KMS-11 (cell line): ENCODE data around the gene SCN5A.

Source experiments
- H2AFZ ChIP-seq: fragments of 200-600 bp; sonication (generic); 2 replicates; pipeline ENCODE4 v1.6.1; 2016; ENCODE audit warnings: antibody characterized with exemption, mixed run types, low read depth
- H3K27ac ChIP-seq: fragments of 200-600 bp; sonication (generic); 2 replicates; pipeline ENCODE4 v1.6.1; 2016; ENCODE audit warnings: mild to moderate bottlenecking, mixed run types
- H3K27me3 ChIP-seq: fragments of 200-600 bp; sonication (generic); 2 replicates; pipeline ENCODE4 v1.6.1; 2017; ENCODE audit warnings: mild to moderate bottlenecking, low read depth, mixed run types, moderate library complexity; ENCODE audit not compliant: insufficient read depth
- H3K36me3 ChIP-seq: fragments of 200-600 bp; sonication (generic); 2 replicates; pipeline ENCODE4 v1.6.1; 2017; ENCODE audit warnings: mild to moderate bottlenecking, mixed run types; ENCODE audit not compliant: insufficient read depth
- H3K4me1 ChIP-seq: fragments of 200-600 bp; sonication (generic); 2 replicates; pipeline ENCODE4 v1.6.1; 2016; ENCODE audit warnings: mild to moderate bottlenecking, low read depth, mixed run types; ENCODE audit not compliant: poor library complexity, severe bottlenecking
- H3K4me2 ChIP-seq: fragments of 200-600 bp; sonication (generic); 2 replicates; pipeline ENCODE4 v1.7.0; 2016; ENCODE audit warnings: mild to moderate bottlenecking, mixed run types
- H3K4me3 ChIP-seq: fragments of 200-600 bp; sonication (generic); IDR thresholded peaks from 2 replicates; pipeline ENCODE4 v1.6.1; 2017; ENCODE audit warnings: low read depth, low read length, mixed read lengths; ENCODE audit not compliant: insufficient read depth
- H3K79me2 ChIP-seq: fragments of 200-600 bp; sonication (generic); 2 replicates; pipeline ENCODE4 v1.6.1; 2016; ENCODE audit warnings: low read depth, mixed run types; ENCODE audit not compliant: insufficient read depth
- H3K9ac ChIP-seq: fragments of 200-600 bp; sonication (generic); 2 replicates; pipeline ENCODE4 v1.6.1; 2016; ENCODE audit warnings: mild to moderate bottlenecking, mixed run types
- H4K20me1 ChIP-seq: fragments of 200-600 bp; sonication (generic); 2 replicates; pipeline ENCODE4 v1.6.1; 2016; ENCODE audit warnings: mild to moderate bottlenecking, mixed run types; ENCODE audit not compliant: insufficient read depth
- CTCF ChIP-seq: fragments of 200-600 bp; sonication (generic); conservative IDR thresholded peaks from 2 replicates; pipeline ENCODE4 v1.6.1; 2017; ENCODE audit warnings: low read depth, mild to moderate bottlenecking, antibody characterized with exemption, low read length, moderate library complexity, mixed read lengths

SCN5A gene

GRCh38 chr3:38684546-38684945 lies 35.1 kb upstream of the SCN5A start:
- Histone ChIP-seq H3K9ac (no peak overlapping the region), H4K20me1 (no peaks in the 10 kb centered on the region), H2AFZ (no peak overlapping the region), H3K4me1 (no peaks in the 10 kb centered on the region), H3K4me2 (no peak overlapping the region), H3K36me3 (no peaks in the 10 kb centered on the region), H3K27me3 (no peaks in the 10 kb centered on the region), H3K79me2 (no peaks in the 10 kb centered on the region), H3K27ac (no peak overlapping the region), H3K4me3 (no peak overlapping the region)
- TF ChIP-seq CTCF, result no peak

GRCh38 chr3:38669668-38670067 lies 20.2 kb upstream of the SCN5A start:
- no peak for TF ChIP-seq CTCF
- Histone ChIP-seq H4K20me1 (no peaks in the 10 kb centered on the region), H3K27me3 (no peaks in the 10 kb centered on the region), H3K4me2 (no peak overlapping the region), H3K79me2 (no peaks in the 10 kb centered on the region), H3K4me1 (no peaks in the 10 kb centered on the region), H3K9ac (no peak overlapping the region), H3K4me3 (no peak overlapping the region), H3K36me3 (no peaks in the 10 kb centered on the region), H2AFZ (no peak overlapping the region), H3K27ac (no peak overlapping the region)

GRCh38 chr3:38662544-38662943 lies 13.1 kb upstream of the SCN5A start:
- H3K27me3 ChIP-seq, result no peaks in the 10 kb centered on the region
- no peaks in the 10 kb centered on the region for H3K4me1 ChIP-seq
- no peak overlapping the region for H3K27ac ChIP-seq
- TF ChIP-seq CTCF, result peak; percentile 48
- no peaks in the 10 kb centered on the region for H3K79me2 ChIP-seq
- no peak overlapping the region for H3K4me3 ChIP-seq
- H3K4me2 ChIP-seq, result no peak overlapping the region
- no peak overlapping the region for H3K9ac ChIP-seq
- no peaks in the 10 kb centered on the region for H4K20me1 ChIP-seq
- no peak overlapping the region for H2AFZ ChIP-seq
- H3K36me3 ChIP-seq, result no peaks in the 10 kb centered on the region

GRCh38 chr3:38658841-38659240 lies 9.4 kb upstream of the SCN5A start:
- Histone ChIP-seq H3K27ac (no peak overlapping the region), H3K79me2 (no peaks in the 10 kb centered on the region), H2AFZ (no peak overlapping the region), H3K4me1 (no peaks in the 10 kb centered on the region), H3K4me3 (no peak overlapping the region), H3K27me3 (no peaks in the 10 kb centered on the region), H4K20me1 (no peaks in the 10 kb centered on the region), H3K36me3 (no peaks in the 10 kb centered on the region), H3K4me2 (no peak overlapping the region), H3K9ac (no peak overlapping the region)
- TF ChIP-seq CTCF, result no peak

GRCh38 chr3:38657369-38657768 lies 7.9 kb upstream of the SCN5A start:
- Histone ChIP-seq H3K4me3 (no peak overlapping the region), H3K4me2 (no peak overlapping the region), H3K79me2 (no peaks in the 10 kb centered on the region), H2AFZ (no peak overlapping the region), H3K36me3 (no peaks in the 10 kb centered on the region), H3K27me3 (no peaks in the 10 kb centered on the region), H3K27ac (no peak overlapping the region), H4K20me1 (no peaks in the 10 kb centered on the region), H3K4me1 (no peaks in the 10 kb centered on the region), H3K9ac (no peak overlapping the region)
- TF ChIP-seq CTCF, result no peak
